HEK293 (cell line): ENCODE measurements around the gene DCAF10.
"Not testable (repeated sequence)": the region's sequence is repeated elsewhere in the genome, so short reads cannot be mapped to it uniquely, and the experiment has no call there.

Experiments used
- CTCF ChIA-PET: fragments of 350-600 bp; formaldehyde crosslinking; extraction: SDS; loops from one replicate; lab custom pipeline; 2021; ENCODE audit warnings: antibody characterized with exemption; lab: Yijun Ruan, JAX
- POLR2A ChIA-PET: fragments of 300-600 bp; formaldehyde crosslinking; extraction: SDS; loops from one replicate; lab custom pipeline; 2020; ENCODE audit warnings: antibody characterized with exemption, inconsistent platforms; lab: Yijun Ruan, JAX
- H3K27ac ChIP-seq: fragments of 200-500 bp; sonication (Bioruptor generic); 2 replicates; pipeline ENCODE4 v1.5.1; 2014; ENCODE audit warnings: low read depth, low read length, control low read depth, inconsistent platforms; ENCODE audit errors: extremely low read depth
- H3K36me3 ChIP-seq, 2 experiments: fragments of 200-500 bp in 1 of 2; sonication (Bioruptor generic) in 1 of 2; 1 replicate in 1 of 2; 2 replicates in 1 of 2; pipeline ENCODE4 v1.5.1; 2014 to 2017; ENCODE audit warnings: inconsistent platforms in 2 of 2, low read length in 2 of 2; ENCODE audit not compliant: control insufficient read depth in 2 of 2, insufficient read depth in 1 of 2
- H3K4me1 ChIP-seq: fragments of 200-500 bp; sonication (Bioruptor generic); 2 replicates; pipeline ENCODE4 v1.5.1; 2014; ENCODE audit warnings: mild to moderate bottlenecking, low read length, inconsistent platforms; ENCODE audit not compliant: control insufficient read depth, insufficient read depth
- H3K4me3 ChIP-seq: 2 replicates; pipeline ENCODE4 v1.5.1; 2011; ENCODE audit warnings: low read depth, mild to moderate bottlenecking, control low read depth, low read length, moderate library complexity
- H3K9me3 ChIP-seq: fragments of 200-500 bp; sonication (Bioruptor generic); 2 replicates; pipeline ENCODE4 v1.5.1; 2014; ENCODE audit warnings: low read depth, low read length, inconsistent platforms; ENCODE audit not compliant: control insufficient read depth, insufficient read depth
- ATF2 ChIP-seq: fragments of 450-650 bp; formaldehyde crosslinking; IDR thresholded peaks from 2 replicates; pipeline ENCODE4 v1.5.1; 2016; ENCODE audit warnings: missing biosample characterization, missing genetic modification characterization, low read depth
- EGR2 ChIP-seq: fragments of 450-650 bp; formaldehyde crosslinking; IDR thresholded peaks from 2 replicates; pipeline ENCODE4 v1.5.1; 2016; ENCODE audit warnings: low read depth, missing biosample characterization, missing genetic modification characterization
- HOXA7 ChIP-seq: sonication (generic); formaldehyde crosslinking; IDR thresholded peaks from 2 replicates; pipeline ENCODE4 v1.8.1; 2022; ENCODE audit warnings: missing genetic modification reagents, borderline replicate concordance
- MEIS1 ChIP-seq: sonication (generic); formaldehyde crosslinking; IDR thresholded peaks from 2 replicates; pipeline ENCODE4 v1.8.1; 2022; ENCODE audit warnings: missing genetic modification reagents, mild to moderate bottlenecking, borderline replicate concordance
- MYNN ChIP-seq: fragments of 450-650 bp; formaldehyde crosslinking; IDR thresholded peaks from 2 replicates; pipeline ENCODE4 v1.5.1; 2016; ENCODE audit warnings: missing biosample characterization, missing genetic modification characterization, borderline replicate concordance
- PATZ1 ChIP-seq: fragments of 450-650 bp; formaldehyde crosslinking; IDR thresholded peaks from 2 replicates; pipeline ENCODE4 v1.5.1; 2016; ENCODE audit warnings: missing biosample characterization, missing genetic modification characterization
- PBX3 ChIP-seq: sonication (generic); formaldehyde crosslinking; IDR thresholded peaks from 2 replicates; pipeline ENCODE4 v1.8.1; 2022; ENCODE audit warnings: mild to moderate bottlenecking, moderate library complexity, missing genetic modification reagents
- SALL2 ChIP-seq: fragments of 450-650 bp; formaldehyde crosslinking; IDR thresholded peaks from 2 replicates; pipeline ENCODE4 v1.5.0; 2017; ENCODE audit warnings: missing biosample characterization, mild to moderate bottlenecking, missing genetic modification characterization, borderline replicate concordance
- ZBTB10 ChIP-seq: fragments of 450-650 bp; formaldehyde crosslinking; IDR thresholded peaks from 2 replicates; pipeline ENCODE4 v1.5.1; 2016; ENCODE audit warnings: missing biosample characterization, missing genetic modification characterization
- ZNF157 ChIP-seq: fragments of 450-650 bp; formaldehyde crosslinking; IDR thresholded peaks from 2 replicates; pipeline ENCODE4 v1.5.1; 2016; ENCODE audit warnings: missing biosample characterization, missing genetic modification characterization
- ZNF16 ChIP-seq: fragments of 450-650 bp; formaldehyde crosslinking; IDR thresholded peaks from 2 replicates; pipeline ENCODE4 v1.5.1; 2016; ENCODE audit warnings: low read depth, missing biosample characterization, missing genetic modification characterization
- ZNF174 ChIP-seq: fragments of 450-650 bp; formaldehyde crosslinking; IDR thresholded peaks from 2 replicates; pipeline ENCODE4 v1.5.0; 2017; ENCODE audit warnings: missing biosample characterization, mild to moderate bottlenecking, missing genetic modification characterization
- ZNF184 ChIP-seq: fragments of 450-650 bp; IDR thresholded peaks from 2 replicates; pipeline ENCODE4 v1.5.1; 2018; ENCODE audit warnings: missing biosample characterization, mild to moderate bottlenecking, missing genetic modification characterization
- ZNF394 ChIP-seq: fragments of 450-650 bp; formaldehyde crosslinking; IDR thresholded peaks from 2 replicates; pipeline ENCODE4 v1.5.1; 2016; ENCODE audit warnings: missing biosample characterization, missing genetic modification characterization, mild to moderate bottlenecking, moderate library complexity, borderline replicate concordance
- ZNF398 ChIP-seq: fragments of 450-650 bp; formaldehyde crosslinking; IDR thresholded peaks from 2 replicates; pipeline ENCODE4 v1.5.1; 2017; ENCODE audit warnings: missing biosample characterization, missing genetic modification characterization
- ZNF488 ChIP-seq: fragments of 450-650 bp; formaldehyde crosslinking; IDR thresholded peaks from 2 replicates; pipeline ENCODE4 v1.5.1; 2016; ENCODE audit warnings: missing biosample characterization, missing genetic modification characterization
- ZNF513 ChIP-seq: fragments of 450-650 bp; IDR thresholded peaks from 2 replicates; pipeline ENCODE4 v1.5.1; 2018; ENCODE audit warnings: missing biosample characterization, missing genetic modification characterization
- ZNF530 ChIP-seq: fragments of 450-650 bp; formaldehyde crosslinking; IDR thresholded peaks from 2 replicates; pipeline ENCODE4 v1.5.1; 2016; ENCODE audit warnings: low read depth, missing biosample characterization, missing genetic modification characterization

Gene DCAF10

GRCh38 chr9:37909836-37910235 lies 109.2 kb downstream of the DCAF10 start:
- CTCF ChIA-PET, result interaction anchor here (0.7 to 2.2 kb wide), 3 partner anchors 15 to 354 kb away, joined by 3 to 10 read pairs (median 8); no protein-coding TSS in a partner anchor
- H3K36me3 ChIP-seq, POLR2A ChIA-PET, H3K4me3 ChIP-seq, H3K9me3 ChIP-seq, H3K4me1 ChIP-seq, H3K27ac ChIP-seq: not testable (repeated sequence)

GRCh38 chr9:37910271-37910670 lies 109.7 kb downstream of the DCAF10 start:
- no peak overlapping the region for H3K27ac ChIP-seq
- no peak overlapping the region for H3K4me3 ChIP-seq
- CTCF ChIA-PET, result interaction anchor here (0.6 to 2.1 kb wide), 6 partner anchors 11 to 871 kb away, joined by 3 to 13 read pairs (median 4); no protein-coding TSS in a partner anchor
- TF ChIP-seq ZNF16 (tag by site-specific recombination), result no peak
- TF ChIP-seq MEIS1, result no peak
- TF ChIP-seq SALL2, result no peak
- TF ChIP-seq ZNF488, result no peak
- no peak for TF ChIP-seq PBX3
- TF ChIP-seq HOXA7 (CRISPR knock-in tag), result no peak
- no peak for TF ChIP-seq ZNF513 (tag by site-specific recombination)
- TF ChIP-seq ZNF398 (tag by site-specific recombination), result no peak
- no peak for TF ChIP-seq ZNF174 (tag by site-specific recombination)
- TF ChIP-seq ZNF184, result no peak
- TF ChIP-seq ZBTB10 (tag by site-specific recombination), result no peak
- H3K36me3 ChIP-seq, result no peaks in the 10 kb centered on the region
- no peaks in the 10 kb centered on the region for H3K4me1 ChIP-seq
- H3K9me3 ChIP-seq, result no peaks in the 10 kb centered on the region
- POLR2A ChIA-PET, result no interaction called here

GRCh38 chr9:37911271-37911681 lies 110.7 kb downstream of the DCAF10 start:
- no peak overlapping the region for H3K27ac ChIP-seq
- H3K4me1 ChIP-seq, result no peaks in the 10 kb centered on the region
- TF ChIP-seq MYNN (tag by site-specific recombination) (no peak), PATZ1 (tag by site-specific recombination) (no peak), ZNF530 (tag by site-specific recombination) (no peak), EGR2 (tag by site-specific recombination) (no peak), ZNF157 (no peak), ZNF394 (tag by site-specific recombination) (no peak), ATF2 (no peak)
- TF ChIP-seq, all 188 proteins: peak for 0
- CTCF ChIA-PET, result interaction anchor here (0.6 to 6.5 kb wide), 9 partner anchors 10 to 872 kb away, joined by 3 to 66 read pairs (median 4); no protein-coding TSS in a partner anchor
- no peak overlapping the region for H3K4me3 ChIP-seq
- H3K36me3 ChIP-seq, result peaks cover 0 to 5% of the 10 kb centered on the region in 2 experiments; a peak in 1 of 3 replicates
- POLR2A ChIA-PET, result no interaction called here
- no peaks in the 10 kb centered on the region for H3K9me3 ChIP-seq
